HG03378 (cell line): ENCODE results near the gene CPEB1.
"Not testable (repeated sequence)": the region's sequence is repeated elsewhere in the genome, so short reads cannot be mapped to it uniquely, and the experiment has no call there.

Experiments used
- ATAC-seq: cut with Tn5 transposase; IDR thresholded peaks from one replicate; pipeline ENCODE4 v1.9.1; 2021; ENCODE audit warnings: mild to moderate bottlenecking, moderate library complexity; ENCODE audit not compliant: unreplicated experiment

CPEB1 gene

GRCh38 chr15:82530606-82531379 is 116.4 kb downstream of the CPEB1 start:
- ATAC-seq, result peak; percentile 68

GRCh38 chr15:82530006-82530405 is 117.2 kb downstream of the CPEB1 start:
- ATAC-seq, result no peak

DNA sequence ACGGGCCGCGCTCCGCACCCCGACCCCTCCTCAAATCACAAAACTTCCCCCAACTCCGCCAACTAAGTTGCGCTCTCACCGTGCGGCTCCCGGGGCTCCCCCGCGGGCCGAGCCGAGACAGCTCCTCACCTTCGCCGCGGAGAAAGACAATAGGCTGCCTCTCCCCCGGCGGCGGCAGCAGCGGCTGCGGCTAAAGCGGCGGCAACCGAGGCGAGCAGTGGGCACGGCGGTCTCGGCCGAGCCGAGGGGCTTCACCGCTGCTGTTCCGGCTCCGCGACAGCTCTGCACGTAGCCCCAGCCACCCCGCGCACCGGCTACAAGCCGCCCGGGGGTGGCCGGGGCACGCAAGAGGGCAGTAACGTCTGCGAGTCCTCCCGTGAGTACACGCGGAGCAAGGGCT is 133.6 kb downstream of the CPEB1 start:
- not testable (repeated sequence) for ATAC-seq

DNA sequence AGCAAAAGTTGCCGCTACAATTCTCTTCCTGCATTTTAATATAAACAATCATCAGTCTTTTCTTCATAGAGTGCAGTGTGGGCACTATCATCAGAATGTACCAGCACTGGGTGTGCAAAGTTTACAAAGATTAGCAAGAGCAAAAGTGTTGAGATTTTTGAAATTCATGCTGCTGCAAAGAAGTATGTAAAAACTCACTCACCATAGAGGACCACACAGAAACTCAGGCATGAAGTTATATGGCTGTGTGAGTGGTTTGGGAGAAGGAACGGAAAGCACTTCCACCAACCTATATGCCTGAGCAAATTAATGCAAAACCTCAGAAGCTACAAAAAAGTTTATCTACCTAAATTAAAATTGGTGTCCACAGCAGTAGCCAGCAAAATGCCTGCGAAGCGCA is 139.5 kb downstream of the CPEB1 start:
- ATAC-seq, result not testable (repeated sequence)

- not testable (repeated sequence) for ATAC-seq
Observed at GRCh38 chr15:82507087-82507486, 140.1 kb downstream of the CPEB1 start.

GRCh38 chr15:82505842-82506241 is 141.3 kb downstream of the CPEB1 start:
- ATAC-seq, result not testable (repeated sequence)

DNA sequence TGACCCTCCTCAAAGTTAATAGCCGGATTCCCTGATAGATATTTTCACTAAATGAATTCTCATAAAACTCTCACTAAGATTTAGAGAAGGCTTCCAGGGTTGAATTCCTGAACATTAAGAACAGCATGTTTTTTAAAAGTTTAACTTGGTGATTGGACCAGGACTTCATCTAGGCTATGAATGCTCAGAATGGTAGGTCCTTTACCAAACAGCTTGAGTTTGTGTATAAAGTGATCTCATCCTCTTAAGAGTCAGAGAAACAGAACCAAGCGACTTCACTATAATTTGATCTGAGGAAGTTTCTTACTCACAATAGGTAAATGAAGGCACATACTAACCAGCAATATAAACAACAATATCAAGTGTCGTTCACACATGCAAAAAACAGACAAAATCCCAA is 143.1 kb downstream of the CPEB1 start:
- ATAC-seq, result not testable (repeated sequence)

- ATAC-seq, result peak; percentile 73
Observed at GRCh38 chr15:82502700-82503339, 144.3 kb downstream of the CPEB1 start.

DNA sequence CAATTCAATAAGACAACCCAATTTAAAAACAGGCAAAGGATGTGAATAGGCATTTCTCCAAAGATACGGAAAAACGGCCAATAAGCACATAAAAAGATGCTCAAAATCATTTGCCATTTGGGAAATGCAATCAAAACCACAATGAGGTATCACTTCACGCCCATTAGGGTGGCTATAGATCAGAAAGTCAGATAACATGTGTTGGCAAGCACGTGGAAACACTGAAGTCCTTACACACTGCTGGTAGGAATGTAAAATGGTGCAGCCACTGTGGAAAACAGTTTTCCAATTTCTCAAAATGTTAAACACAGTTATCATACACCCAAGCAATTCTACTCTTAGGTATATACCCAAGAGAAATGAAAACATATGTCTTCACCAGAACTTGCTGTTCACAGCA is 146.4 kb downstream of the CPEB1 start:
- not testable (repeated sequence) for ATAC-seq

GRCh38 chr15:82497978-82498377 is 149.2 kb downstream of the CPEB1 start:
- not testable (repeated sequence) for ATAC-seq
